Neural cell (in vitro differentiated cells): ENCODE data around the gene DUSP5. TPM values are rescaled to one million over a fixed set of nuclear protein-coding genes. Genes with fewer than 3 reads are reported as not detected.

ENCODE experiments used
- H2AFZ ChIP-seq: fragments of 200-600, 300-800 bp; sonication (generic), shearing (Covaris generic); 2 replicates; pipeline ENCODE4 v1.6.0; 2014; ENCODE audit warnings: low read depth, mild to moderate bottlenecking, antibody characterized with exemption, low read length, moderate library complexity
- H3F3A ChIP-seq: fragments of 200-600 bp; shearing (Covaris generic); 2 replicates; pipeline ENCODE4 v1.6.1; 2016; ENCODE audit warnings: mild to moderate bottlenecking, moderate library complexity, mixed read lengths, antibody characterized with exemption, low read length; ENCODE audit not compliant: insufficient read depth, poor library complexity, severe bottlenecking
- H3K27ac ChIP-seq: fragments of 200-600, 300-800 bp; sonication (generic), shearing (Covaris generic); 2 replicates; pipeline ENCODE4 v1.5.1; 2014; ENCODE audit warnings: mild to moderate bottlenecking, low read length, moderate library complexity
- H3K27me3 ChIP-seq: fragments of 300-800, 200-600 bp; sonication (generic), shearing (Covaris generic); 2 replicates; pipeline ENCODE4 v1.6.0; 2014; ENCODE audit warnings: mild to moderate bottlenecking, low read depth, low read length, moderate library complexity; ENCODE audit not compliant: insufficient read depth
- H3K36me3 ChIP-seq: fragments of 300-800, 200-600 bp; sonication (generic), shearing (Covaris generic); 2 replicates; pipeline ENCODE4 v1.5.1; 2014; ENCODE audit warnings: mild to moderate bottlenecking, antibody characterized with exemption, low read length, moderate library complexity; ENCODE audit not compliant: insufficient read depth
- H3K4me2 ChIP-seq: fragments of 300-800, 200-600 bp; sonication (generic), shearing (Covaris generic); 2 replicates; pipeline ENCODE4 v1.6.0; 2014; ENCODE audit warnings: mild to moderate bottlenecking, low read length
- H3K4me3 ChIP-seq: fragments of 300-800, 200-600 bp; sonication (generic), shearing (Covaris generic); 2 replicates; pipeline ENCODE4 v1.5.1; 2014; ENCODE audit warnings: mild to moderate bottlenecking, low read length, moderate library complexity
- H3K79me2 ChIP-seq: fragments of 200-600 bp; shearing (Covaris generic); replicated peaks from 2 replicates; pipeline ENCODE4 v1.6.0; 2014; ENCODE audit warnings: mild to moderate bottlenecking, low read length, moderate library complexity; ENCODE audit not compliant: insufficient read depth
- H3K9ac ChIP-seq: fragments of 300-800, 200-600 bp; sonication (generic), shearing (Covaris generic); 2 replicates; pipeline ENCODE4 v1.6.1; 2016; ENCODE audit warnings: mild to moderate bottlenecking, low read length, mixed read lengths
- H3K9me2 ChIP-seq: fragments of 200-600 bp; shearing (Covaris generic); 2 replicates; pipeline ENCODE4 v1.6.1; 2016; ENCODE audit warnings: mild to moderate bottlenecking, low read length, mixed read lengths; ENCODE audit not compliant: insufficient read depth
- H3K9me3 ChIP-seq: fragments of 200-600, 300-800 bp; sonication (generic), shearing (Covaris generic); 2 replicates; pipeline ENCODE4 v1.6.1; 2016; ENCODE audit warnings: mild to moderate bottlenecking, mixed run types, low read length, moderate library complexity, mixed read lengths
- H4K20me1 ChIP-seq: fragments of 200-600 bp; shearing (Covaris generic); 2 replicates; pipeline ENCODE4 v1.6.1; 2016; ENCODE audit warnings: mild to moderate bottlenecking, mixed run types; ENCODE audit not compliant: insufficient read depth
- EP300 ChIP-seq: fragments of 450-650 bp; conservative IDR thresholded peaks from 2 replicates; pipeline ENCODE4 v1.6.1; 2014; ENCODE audit warnings: antibody characterized with exemption, mild to moderate bottlenecking, moderate library complexity; ENCODE audit not compliant: poor library complexity, severe bottlenecking
- EZH2 ChIP-seq: fragments of 200-600, 300-800 bp; shearing (Covaris generic), sonication (generic); IDR thresholded peaks from 2 replicates; pipeline ENCODE4 v1.6.1; 2014; ENCODE audit warnings: antibody characterized with exemption, low read length, borderline replicate concordance, mild to moderate bottlenecking; ENCODE audit not compliant: insufficient read depth, poor library complexity, severe bottlenecking
- MXI1 ChIP-seq: fragments of 450-650 bp; conservative IDR thresholded peaks from 2 replicates; pipeline ENCODE4 v1.6.1; 2014; ENCODE audit warnings: antibody characterized with exemption, mild to moderate bottlenecking; ENCODE audit not compliant: poor library complexity, severe bottlenecking
- POLR2AphosphoS5 ChIP-seq: IDR thresholded peaks from 2 replicates; pipeline ENCODE4 v1.6.1; 2012
- RAD21 ChIP-seq: fragments of 450-650 bp; conservative IDR thresholded peaks from 2 replicates; pipeline ENCODE4 v1.6.1; 2014; ENCODE audit warnings: antibody characterized with exemption, mild to moderate bottlenecking, moderate library complexity
- SMC3 ChIP-seq: fragments of 450-650 bp; conservative IDR thresholded peaks from 2 replicates; pipeline ENCODE4 v1.6.1; 2014; ENCODE audit warnings: antibody characterized with exemption, mild to moderate bottlenecking, moderate library complexity; ENCODE audit not compliant: poor library complexity
- TAF1 ChIP-seq: IDR thresholded peaks from 2 replicates; pipeline ENCODE4 v1.6.1; 2012; ENCODE audit warnings: low read depth
- polyA plus RNA-seq: library from polyadenylated mRNA; depleted of rRNA; stranded (reverse); fragments of >200 nt; gene quantifications from 2 replicates; pipeline ENCODE4 v1.2.3, GENCODE V29; 2014
- TF ChIP-seq, protein P1 (sequence below): IDR thresholded peaks from 2 replicates; pipeline ENCODE4 v1.6.1; 2012; ENCODE audit warnings: borderline replicate concordance
- TF ChIP-seq, protein P2 (sequence below): fragments of 450-650 bp; IDR thresholded peaks from 2 replicates; pipeline ENCODE4 v1.5.1; 2014; ENCODE audit warnings: antibody characterized with exemption, mild to moderate bottlenecking, moderate library complexity; ENCODE audit not compliant: poor library complexity, severe bottlenecking

Gene DUSP5
- polyA plus RNA-seq, 1 donor from 2014 or later, result 2.2 TPM

DNA sequence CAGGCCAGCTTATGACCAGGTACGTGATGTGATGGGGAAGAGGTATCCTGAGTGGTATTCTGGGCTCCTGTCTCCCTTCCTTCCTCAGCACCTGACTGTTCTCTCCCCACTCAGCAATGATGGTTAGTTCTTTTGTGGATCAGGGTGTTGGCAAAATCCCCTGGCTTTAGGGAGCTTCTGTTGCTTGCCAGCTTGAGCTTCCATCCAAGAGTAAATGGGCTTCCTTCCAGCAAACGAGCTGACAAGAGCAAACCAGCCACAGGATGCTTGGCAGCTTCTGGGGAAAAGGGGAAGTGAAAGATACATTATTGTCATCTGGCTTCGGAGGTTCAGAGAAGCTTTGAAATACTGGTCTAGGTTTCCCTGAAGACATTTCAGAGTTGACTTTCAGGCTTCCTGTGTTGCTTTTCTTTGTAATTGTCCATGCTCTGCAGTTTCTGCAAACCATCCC lies 5.2 kb downstream of the DUSP5 start:
- Histone ChIP-seq H3K27ac (no peak overlapping the region), H3K9me3 (no peaks in the 10 kb centered on the region), H3K79me2 (no peaks in the 10 kb centered on the region), H3K4me3 (no peak overlapping the region), H3K4me2 (no peak overlapping the region), H3K9ac (no peak overlapping the region), H3K9me2 (no peaks in the 10 kb centered on the region), H3K27me3 (peaks cover 33% of the 10 kb centered on the region), H4K20me1 (no peaks in the 10 kb centered on the region), H2AFZ (no peak overlapping the region), H3F3A (no peaks in the 10 kb centered on the region), H3K36me3 (no peaks in the 10 kb centered on the region)
- TF ChIP-seq EZH2, result no peak
- no peak for TF ChIP-seq EP300
- TF ChIP-seq RAD21, result no peak
- TF ChIP-seq, protein P1, sequence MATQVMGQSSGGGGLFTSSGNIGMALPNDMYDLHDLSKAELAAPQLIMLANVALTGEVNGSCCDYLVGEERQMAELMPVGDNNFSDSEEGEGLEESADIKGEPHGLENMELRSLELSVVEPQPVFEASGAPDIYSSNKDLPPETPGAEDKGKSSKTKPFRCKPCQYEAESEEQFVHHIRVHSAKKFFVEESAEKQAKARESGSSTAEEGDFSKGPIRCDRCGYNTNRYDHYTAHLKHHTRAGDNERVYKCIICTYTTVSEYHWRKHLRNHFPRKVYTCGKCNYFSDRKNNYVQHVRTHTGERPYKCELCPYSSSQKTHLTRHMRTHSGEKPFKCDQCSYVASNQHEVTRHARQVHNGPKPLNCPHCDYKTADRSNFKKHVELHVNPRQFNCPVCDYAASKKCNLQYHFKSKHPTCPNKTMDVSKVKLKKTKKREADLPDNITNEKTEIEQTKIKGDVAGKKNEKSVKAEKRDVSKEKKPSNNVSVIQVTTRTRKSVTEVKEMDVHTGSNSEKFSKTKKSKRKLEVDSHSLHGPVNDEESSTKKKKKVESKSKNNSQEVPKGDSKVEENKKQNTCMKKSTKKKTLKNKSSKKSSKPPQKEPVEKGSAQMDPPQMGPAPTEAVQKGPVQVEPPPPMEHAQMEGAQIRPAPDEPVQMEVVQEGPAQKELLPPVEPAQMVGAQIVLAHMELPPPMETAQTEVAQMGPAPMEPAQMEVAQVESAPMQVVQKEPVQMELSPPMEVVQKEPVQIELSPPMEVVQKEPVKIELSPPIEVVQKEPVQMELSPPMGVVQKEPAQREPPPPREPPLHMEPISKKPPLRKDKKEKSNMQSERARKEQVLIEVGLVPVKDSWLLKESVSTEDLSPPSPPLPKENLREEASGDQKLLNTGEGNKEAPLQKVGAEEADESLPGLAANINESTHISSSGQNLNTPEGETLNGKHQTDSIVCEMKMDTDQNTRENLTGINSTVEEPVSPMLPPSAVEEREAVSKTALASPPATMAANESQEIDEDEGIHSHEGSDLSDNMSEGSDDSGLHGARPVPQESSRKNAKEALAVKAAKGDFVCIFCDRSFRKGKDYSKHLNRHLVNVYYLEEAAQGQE, result no peak
- TF ChIP-seq, protein P2, sequence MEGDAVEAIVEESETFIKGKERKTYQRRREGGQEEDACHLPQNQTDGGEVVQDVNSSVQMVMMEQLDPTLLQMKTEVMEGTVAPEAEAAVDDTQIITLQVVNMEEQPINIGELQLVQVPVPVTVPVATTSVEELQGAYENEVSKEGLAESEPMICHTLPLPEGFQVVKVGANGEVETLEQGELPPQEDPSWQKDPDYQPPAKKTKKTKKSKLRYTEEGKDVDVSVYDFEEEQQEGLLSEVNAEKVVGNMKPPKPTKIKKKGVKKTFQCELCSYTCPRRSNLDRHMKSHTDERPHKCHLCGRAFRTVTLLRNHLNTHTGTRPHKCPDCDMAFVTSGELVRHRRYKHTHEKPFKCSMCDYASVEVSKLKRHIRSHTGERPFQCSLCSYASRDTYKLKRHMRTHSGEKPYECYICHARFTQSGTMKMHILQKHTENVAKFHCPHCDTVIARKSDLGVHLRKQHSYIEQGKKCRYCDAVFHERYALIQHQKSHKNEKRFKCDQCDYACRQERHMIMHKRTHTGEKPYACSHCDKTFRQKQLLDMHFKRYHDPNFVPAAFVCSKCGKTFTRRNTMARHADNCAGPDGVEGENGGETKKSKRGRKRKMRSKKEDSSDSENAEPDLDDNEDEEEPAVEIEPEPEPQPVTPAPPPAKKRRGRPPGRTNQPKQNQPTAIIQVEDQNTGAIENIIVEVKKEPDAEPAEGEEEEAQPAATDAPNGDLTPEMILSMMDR, result no peak
- TF ChIP-seq POLR2AphosphoS5, result no peak
- TF ChIP-seq SMC3, result no peak
- no peak for TF ChIP-seq TAF1
- TF ChIP-seq MXI1, result no peak

DNA sequence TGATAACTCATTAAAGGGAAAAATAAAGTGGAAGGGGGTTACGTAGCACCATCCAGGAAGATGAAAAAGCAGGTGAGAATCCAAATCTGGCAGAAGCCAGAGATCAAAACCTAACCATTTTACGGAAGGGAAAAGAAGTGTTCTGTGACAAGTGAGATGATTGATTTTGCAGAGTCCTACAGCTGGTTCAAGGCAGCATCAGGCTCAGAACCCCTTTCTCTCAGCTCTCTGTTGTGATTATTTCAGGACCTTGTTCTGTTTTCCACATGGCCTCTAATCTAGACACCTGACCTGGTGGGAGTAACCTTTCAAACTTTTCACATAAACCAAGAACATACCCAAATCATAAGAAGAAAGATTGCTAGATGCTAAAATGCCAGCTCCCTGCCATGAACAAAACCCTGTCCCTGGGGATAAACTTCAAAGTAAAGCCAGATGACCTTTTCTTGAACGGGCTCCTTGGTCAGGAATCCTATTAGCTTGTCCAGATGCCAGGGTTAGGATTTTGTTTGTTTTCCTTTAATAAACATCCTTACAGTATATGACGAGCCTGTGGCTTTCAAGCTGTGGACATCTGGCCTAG lies 5.9 kb downstream of the DUSP5 start:
- TF ChIP-seq POLR2AphosphoS5 (no peak), EP300 (no peak), EZH2 (no peak), MXI1 (no peak), RAD21 (no peak), TAF1 (no peak)
- TF ChIP-seq, protein P1, result no peak
- TF ChIP-seq, protein P2, result no peak
- Histone ChIP-seq H3F3A (no peaks in the 10 kb centered on the region), H3K4me3 (no peak overlapping the region), H3K27me3 (peaks cover 29% of the 10 kb centered on the region), H3K9me3 (no peaks in the 10 kb centered on the region), H3K4me2 (no peak overlapping the region), H3K36me3 (no peaks in the 10 kb centered on the region), H3K27ac (no peak overlapping the region), H2AFZ (no peak overlapping the region), H3K79me2 (no peaks in the 10 kb centered on the region), H3K9me2 (no peaks in the 10 kb centered on the region), H4K20me1 (no peaks in the 10 kb centered on the region), H3K9ac (no peak overlapping the region)
